Medulla oblongata (tissue), 1 donor: ENCODE results near the gene IDNK.
A peak's percentile ranks its signal among the peaks of the same experiment; 100 is the strongest.

Experiments
- DNase-seq: peaks from one replicate; pipeline ENCODE4 v3.0.0-alpha.2; 2015; ENCODE audit errors: extremely low spot score

IDNK gene

GRCh38 chr9:83633676-83634075, 10.7 kb downstream of the IDNK start:
- DNase-seq, result no peak

DNA sequence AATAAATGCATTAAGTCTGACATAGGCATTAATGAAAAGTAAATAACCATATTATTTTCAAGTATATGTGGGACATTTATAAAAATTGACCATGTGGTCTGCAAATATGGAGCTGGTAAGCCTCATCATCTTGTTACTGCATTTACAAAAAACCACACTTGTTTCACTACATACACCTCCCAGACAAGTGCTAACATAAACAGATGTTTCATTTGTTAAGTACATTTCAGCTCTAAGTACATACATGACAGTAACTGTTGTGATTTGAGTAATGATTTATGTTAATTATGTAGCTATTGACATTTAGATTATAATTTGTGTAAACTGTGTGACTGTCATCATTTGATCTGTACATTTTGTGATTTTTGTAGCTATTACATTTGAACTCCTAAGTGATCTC, 13.9 kb downstream of the IDNK start:
- DNase-seq, result no peak

DNA sequence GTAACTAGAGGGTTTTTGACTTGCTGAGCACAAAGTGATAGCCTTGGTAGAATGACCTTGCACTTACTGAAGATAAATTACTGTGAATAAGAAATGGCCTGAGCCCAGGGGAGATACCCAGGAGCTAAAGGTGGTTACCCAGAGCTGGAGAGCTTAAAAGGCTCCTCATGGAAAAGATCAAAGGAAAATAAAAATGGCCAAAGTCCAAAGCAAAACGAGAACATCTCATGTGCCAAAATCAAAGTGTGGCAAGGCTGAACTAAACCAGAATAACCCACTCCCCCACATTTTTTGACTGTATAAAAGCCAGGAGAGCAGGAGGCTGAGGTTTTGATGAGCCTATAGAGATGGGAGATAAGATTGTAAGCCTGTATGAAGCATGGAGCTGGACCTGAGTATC, 14.4 kb downstream of the IDNK start:
- no peak for DNase-seq

- peak; percentile 20 for DNase-seq
These were observed 16.3 kb downstream of the IDNK start for GRCh38 chr9:83639266-83639665.

DNA sequence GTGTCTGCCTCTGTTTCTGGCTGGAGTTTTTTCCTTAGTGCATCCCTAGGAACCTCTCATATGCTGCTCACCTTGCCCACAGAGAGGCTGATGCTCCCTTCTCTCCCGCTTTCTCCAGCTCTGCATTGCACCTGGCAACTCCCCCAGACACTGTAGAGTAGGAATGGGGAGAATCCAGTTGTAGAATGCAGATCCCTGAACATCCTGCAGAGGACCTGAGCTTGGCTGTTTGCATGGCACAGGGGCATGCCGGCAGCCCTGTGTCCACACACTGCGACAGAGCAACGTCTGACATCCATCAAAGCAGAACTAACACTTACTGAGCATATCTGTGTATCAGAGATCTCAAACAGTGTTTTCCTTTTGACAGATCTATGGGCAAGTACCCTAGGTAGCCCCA, 19.9 kb downstream of the IDNK start:
- no peak for DNase-seq

DNA sequence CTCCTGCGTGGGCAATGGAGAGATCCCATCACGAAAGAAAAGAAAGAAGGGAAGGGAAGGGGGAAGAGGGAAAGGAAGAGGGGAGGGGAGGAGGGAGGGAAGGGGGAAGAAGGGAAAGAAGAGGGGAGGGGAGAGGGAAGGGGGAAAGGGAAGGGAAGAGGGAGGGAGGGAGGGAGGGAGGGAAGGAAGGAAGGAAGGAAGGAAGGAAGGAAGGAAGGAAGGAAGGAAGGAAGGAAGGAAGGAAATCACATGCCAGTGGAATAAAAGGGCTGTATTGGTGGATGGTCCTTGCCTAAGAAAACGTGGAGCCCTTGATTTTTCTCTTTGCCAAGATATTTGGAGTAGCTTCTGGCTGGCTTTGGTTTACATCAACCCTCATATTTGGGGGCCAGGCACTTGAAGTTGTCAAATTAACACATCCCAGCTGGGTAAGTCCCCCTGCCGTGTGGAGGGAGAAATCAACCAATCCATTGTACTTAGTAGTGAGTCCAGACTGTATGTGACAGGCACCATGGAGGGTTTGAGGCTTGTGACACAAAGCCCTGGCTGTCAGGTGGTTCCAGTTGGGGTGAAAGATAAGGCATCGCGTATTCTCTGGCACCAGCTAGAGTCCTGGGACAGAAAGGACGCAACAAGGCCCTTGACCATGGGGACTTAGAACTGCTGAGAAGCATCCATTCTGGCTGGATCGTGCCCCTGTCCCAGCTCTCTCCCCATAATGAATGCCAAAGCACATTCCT, 23.7 kb downstream of the IDNK start:
- DNase-seq, result peak; percentile 50

DNA sequence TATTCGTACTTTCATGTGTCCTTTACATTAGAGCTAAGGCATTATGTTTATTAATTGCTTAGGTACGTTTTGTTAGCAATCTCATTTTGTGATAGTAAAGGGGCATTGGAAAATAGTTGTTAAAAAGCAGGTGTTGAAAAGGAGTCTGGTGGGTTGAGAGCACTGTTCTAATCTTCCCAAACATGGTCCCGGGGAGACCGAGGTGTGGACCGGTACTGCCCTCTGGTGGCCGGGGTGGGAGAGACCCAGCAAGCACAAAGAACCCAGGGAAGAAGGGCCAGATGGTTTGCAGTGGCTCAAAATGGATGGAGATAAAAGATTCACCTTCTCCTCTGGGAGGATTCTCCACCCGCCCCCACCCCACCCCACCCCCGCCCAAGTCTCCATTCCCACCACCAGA, 26.1 kb downstream of the IDNK start:
- DNase-seq, result peak; percentile 64

DNA sequence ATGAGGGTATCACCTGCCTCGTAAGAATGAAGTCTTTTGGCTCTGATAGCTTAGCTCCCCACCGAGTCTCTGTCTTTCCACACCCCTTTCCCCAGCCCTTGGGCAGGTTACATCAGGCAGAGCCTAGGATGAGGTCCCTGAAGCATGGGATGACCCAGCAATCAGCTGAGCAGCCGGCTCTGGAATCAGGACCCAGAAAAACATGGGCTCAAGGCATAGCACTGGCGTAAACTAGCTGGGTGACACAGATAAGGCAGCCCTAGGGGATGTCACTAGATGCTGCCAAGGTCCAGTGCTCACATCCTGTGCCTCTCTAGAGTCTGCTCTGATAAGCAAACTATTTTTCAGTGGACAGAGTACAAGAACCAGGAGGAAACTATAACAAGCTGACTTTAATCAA, 26.6 kb downstream of the IDNK start:
- no peak for DNase-seq

DNA sequence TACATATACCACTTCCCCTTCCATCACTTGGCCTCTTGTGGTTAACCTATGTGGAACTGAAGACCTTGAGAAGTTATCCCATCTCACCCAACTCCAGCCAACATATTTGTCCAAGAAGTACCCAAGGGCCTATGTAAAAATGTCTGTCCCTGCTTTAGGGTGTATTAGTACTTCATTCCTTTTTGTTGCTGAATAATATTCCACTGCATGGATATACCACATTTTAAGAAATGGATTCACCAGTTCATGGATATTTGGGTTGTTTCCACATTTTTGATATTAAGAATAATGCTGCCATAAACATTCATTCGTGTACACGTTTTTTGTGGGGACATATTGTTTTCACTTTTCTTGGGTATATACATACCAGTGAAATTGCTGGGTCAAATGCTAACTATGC, 28.6 kb downstream of the IDNK start:
- DNase-seq, result no peak

DNA sequence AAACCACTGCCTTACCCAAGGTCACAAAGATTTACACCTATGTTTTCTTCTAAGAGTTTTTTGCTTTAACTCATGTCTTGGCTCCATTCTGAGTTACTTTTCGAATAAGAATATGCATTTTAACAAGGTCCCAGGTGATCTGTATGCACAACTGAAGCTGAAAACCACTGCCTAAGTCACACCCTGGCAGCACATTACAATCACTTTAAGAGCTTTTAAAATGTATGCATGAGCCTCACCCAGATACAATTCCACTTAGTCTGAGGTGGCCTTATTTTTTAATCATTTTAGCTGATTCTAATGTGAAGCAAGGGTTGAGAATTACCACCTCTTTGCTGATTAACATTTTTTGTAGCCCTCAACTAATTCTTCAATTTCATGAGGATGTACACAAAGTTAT, 29.5 kb downstream of the IDNK start:
- no peak for DNase-seq

DNA sequence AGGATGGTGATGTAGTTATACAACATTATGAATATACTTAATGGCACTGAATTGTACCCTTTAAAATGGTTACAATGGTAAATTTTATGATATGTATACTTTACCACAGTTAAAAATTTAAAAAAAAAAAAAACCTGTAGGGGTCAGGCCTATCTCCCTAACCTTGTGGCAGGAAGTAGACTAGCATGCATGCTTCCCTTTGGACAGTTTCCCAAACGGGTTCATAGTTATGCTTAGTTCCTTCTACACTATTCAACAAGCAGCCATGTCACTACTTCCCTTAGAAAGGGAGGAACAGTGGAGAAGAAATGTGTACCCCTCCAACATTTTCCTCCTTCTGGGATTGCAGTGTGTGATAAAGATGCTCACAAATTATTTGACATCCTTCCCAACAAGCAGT, 32.5 kb downstream of the IDNK start:
- no peak for DNase-seq

DNA sequence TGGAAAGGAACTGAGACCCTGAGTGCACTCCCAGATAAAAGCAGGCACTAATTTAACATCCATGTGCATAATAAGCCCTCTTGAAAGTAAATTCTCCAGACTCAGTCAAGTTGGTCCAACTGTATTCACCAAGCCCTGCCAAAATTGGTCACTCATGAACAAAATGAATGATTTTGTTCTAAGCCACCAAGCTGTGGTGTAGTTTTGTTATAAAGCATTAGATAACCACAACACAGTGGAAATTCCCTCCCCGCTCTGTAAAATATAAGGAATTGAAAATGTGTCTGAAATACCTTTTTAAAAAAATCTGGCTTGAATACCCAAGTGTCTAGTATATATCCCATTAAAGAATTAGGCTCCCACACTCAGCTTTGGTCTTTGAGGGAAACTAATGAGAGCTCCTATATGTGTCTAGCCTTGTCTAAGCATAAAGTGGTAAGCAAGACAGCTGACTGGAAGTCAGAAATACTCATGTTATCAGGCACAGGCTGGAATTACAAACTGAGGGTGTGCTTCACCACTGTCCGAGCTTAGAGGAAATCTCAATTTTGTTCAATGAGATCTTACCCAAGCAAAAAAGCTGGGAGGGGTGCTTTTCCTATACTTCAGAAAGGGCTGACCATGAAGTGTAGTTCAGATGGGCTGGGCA, 33.2 kb downstream of the IDNK start:
- no peak for DNase-seq

GRCh38 chr9:83656952-83657351, 34.0 kb downstream of the IDNK start:
- DNase-seq, result no peak

DNA sequence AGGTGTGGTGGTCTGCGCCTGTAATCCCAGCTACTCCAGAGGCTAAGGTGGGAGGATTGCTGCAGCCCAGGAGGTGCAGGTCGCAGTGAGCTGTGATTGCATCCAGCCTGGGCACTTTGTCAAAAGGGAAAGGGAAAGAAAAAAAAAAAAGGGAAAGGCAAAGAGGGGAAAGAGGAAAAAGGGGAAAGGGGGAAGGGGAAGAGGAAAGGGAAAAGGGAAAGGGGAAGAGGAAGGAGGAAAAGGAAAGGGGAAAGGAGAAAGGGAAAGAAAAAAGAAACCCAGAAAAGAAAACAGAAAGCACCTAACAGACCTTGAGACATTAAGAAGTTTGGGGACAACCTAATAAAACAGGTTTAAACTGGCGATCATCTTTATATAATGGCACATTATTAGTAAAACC, 40.0 kb downstream of the IDNK start:
- DNase-seq, result no peak

DNA sequence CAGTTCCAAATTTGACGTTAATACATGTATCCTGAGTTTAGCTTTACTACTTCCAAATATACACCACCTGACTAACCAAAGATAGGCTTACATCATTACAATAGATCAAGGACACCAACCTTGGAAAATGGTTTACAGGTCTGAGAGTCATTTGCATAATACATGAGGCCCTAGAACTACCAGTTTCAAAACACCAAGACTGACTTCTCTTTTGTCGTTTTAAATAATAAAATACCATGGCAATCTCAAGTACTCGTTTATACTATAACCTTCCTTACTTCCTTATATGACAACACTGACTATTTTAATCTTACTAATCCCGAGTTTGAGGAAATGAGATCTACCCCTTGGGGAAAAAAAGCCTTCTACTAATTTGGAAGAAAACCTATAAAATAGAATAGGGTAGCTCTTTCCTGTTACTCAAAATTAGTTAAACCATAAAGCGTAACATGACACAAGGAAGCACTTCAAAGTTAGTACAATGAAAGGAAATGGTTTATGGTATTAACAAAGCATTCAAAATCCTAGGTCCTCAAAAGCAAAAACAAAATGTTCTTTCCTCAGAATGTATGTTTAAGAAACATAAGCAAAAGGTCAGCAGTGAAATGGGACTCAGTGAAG, 42.7 kb downstream of the IDNK start:
- no peak for DNase-seq

GRCh38 chr9:83669067-83669466, 46.1 kb downstream of the IDNK start:
- no peak for DNase-seq

GRCh38 chr9:83670381-83670780, 47.4 kb downstream of the IDNK start:
- DNase-seq, result no peak

DNA sequence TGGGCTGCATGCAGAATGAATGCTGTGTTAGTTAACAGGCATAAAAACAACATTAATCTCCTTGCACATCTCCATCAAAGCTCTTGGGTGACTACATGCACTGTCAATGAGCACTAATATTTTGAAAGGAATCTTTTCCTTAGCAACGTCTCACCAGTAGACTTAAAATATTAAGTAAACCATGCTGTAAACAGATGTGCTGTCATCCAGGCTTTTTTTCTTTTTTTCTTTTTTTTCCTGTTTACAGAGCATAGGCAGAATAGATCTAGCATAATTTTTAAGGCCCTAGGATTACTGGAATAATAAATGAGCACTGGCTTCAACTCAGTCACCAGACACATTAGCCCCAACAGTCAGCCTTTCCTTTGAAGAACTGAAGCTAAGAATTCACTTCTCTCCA, 48.5 kb downstream of the IDNK start:
- DNase-seq, result no peak

- DNase-seq, result no peak
These were observed 52.5 kb downstream of the IDNK start for GRCh38 chr9:83675466-83675865.

DNA sequence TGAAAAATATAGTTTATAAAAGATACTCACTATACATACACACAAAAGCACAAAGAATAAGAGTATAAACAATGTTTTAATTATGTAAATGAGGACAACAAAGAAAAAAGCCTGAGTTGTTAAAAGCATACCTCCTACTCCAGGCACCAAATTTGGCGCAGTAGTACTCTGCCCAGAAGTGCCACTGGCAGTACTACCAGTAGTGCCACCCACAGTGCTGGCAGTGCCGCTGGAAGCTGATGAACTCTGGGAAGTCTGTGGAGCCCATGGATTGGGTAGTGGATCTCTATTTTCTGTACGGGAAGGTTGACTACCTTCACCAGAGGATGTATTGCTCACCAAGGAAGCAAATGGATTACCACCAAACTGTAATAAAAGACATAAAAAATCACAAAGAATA, 54.7 kb downstream of the IDNK start:
- DNase-seq, result no peak

- DNase-seq, result no peak
These were observed 57.3 kb downstream of the IDNK start for GRCh38 chr9:83680233-83680632.

- no peak for DNase-seq
These were observed 58.5 kb downstream of the IDNK start for GRCh38 chr9:83681490-83681889.

DNA sequence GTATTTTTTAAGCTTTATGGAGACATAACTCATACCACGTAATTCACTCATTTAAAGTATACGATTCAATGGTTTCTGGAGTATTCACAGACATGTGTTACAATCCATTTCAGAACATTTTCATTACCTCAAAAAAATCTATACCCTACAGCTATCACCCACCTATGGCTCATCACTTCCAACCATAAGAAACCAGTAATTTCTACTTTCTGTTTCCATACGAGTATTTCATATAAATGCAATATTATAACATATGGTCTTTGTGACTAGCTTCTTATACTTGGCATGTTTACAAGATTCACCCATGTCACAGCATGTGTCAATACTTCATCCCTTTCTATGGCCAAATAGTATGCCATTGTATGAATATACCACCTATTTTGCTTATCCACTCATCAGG, 66.0 kb downstream of the IDNK start:
- no peak for DNase-seq
